HG03432 (cell line): ENCODE data around the gene ABCA8.
"Not testable (repeated sequence)": the region's sequence is repeated elsewhere in the genome, so short reads cannot be mapped to it uniquely, and the experiment has no call there.

ENCODE experiments used
- ATAC-seq: cut with Tn5 transposase; IDR thresholded peaks from one replicate; pipeline ENCODE4 v1.9.1; 2021; ENCODE audit warnings: mild to moderate bottlenecking, moderate library complexity; ENCODE audit not compliant: unreplicated experiment

The ABCA8 gene

DNA sequence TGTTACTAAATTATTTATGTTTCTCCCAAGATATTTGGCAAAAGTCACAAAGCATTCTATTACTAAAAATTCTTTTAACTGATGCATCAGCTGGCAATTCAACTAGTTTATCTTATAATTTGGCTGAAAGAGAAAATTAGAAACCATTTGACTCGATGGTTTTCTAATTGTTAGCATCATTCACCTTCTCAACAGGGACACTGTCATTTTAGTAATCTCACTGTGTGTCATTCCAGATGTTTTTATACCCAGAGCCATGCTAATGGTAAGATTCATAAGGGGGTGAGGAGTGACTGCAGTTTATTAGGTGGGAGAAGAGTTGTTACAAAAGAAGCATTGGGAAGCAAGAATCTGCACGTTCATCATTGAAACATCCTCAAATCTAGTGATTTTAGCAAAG is 124.9 kb downstream of the ABCA8 start:
- ATAC-seq = no peak

DNA sequence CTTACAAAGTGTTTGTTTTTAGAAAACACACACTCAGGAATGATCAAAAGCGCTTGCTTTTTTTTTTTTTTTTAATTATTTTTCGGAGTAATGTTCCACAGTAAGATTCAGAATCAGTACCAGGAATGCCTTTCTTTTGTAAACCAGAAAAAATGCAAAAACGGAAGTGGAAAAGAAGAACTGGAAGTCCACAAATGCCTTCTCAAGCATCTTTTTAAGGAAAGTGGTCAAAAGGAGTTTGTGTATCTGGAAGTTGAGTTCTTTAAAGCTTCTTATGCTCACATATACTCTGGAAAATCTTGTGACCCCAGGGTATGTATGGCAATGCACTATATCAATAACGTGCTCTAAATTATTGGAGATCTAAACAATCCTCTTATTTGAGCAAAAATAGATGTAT is 126.0 kb downstream of the ABCA8 start:
- no peak for ATAC-seq

DNA sequence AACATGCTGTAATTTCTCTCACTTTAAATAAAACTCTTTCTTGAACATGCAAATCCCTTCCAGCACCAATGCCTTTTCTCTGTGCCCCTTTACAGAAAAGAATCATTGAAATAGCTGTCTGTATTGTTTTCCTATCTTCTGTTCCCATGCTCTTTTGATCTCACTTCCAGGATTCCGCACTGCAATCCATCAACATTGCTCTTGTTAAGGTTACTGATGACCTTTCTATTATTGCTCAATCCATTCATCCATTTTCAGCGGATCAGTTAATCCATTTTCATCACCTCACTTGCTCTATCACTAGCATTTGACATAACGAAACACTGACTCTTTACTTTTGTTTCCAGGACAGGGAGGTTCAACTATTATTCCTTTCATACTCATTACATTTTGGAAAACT is 130.5 kb downstream of the ABCA8 start:
- ATAC-seq = no peak

DNA sequence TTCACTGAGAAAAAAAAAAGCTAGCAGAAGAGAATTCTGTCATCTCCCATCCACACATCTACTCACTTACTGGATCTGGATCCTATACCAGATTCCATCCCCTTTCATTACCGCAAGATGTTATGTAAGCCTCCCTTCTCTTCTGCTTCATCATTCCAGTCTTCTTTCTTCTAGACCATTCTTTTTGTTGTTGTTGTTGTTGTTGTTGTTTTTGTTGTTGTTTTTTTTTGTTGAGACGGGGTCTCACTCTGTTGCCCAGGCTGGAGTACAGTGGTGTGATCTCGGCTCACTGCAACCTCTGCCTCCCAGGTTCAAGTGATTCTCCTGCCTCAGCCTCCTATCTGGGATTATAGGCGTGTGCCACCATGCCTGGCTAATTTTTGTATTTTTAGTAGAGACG is 131.0 kb downstream of the ABCA8 start:
- not testable (repeated sequence) for ATAC-seq

DNA sequence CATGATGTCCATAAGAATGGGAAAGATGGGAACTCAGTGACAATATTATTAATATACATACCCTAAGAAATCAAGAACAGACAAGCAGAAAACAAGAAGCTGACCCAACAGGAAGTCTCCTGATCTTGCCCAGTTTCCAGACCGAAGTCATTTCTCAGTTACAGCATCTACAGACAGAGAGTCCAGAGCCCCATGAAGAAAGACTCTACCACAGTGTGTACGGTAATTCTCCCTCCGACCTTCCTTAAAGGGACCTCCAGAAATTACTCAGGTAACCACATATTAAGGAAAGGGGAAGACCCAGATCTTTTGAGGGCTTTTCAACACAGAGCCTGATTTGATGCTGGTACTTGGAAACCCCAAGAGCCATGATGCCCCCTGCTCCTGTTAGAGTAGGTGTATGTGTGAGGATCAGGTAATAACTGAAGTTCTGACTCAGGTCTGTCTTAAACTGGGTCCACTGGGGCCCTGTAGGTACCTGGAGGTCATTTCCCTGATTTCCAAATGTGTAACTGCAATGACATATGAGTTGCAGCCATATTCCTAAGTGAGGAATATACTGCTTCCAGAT is 132.4 kb downstream of the ABCA8 start:
- ATAC-seq = no peak

DNA sequence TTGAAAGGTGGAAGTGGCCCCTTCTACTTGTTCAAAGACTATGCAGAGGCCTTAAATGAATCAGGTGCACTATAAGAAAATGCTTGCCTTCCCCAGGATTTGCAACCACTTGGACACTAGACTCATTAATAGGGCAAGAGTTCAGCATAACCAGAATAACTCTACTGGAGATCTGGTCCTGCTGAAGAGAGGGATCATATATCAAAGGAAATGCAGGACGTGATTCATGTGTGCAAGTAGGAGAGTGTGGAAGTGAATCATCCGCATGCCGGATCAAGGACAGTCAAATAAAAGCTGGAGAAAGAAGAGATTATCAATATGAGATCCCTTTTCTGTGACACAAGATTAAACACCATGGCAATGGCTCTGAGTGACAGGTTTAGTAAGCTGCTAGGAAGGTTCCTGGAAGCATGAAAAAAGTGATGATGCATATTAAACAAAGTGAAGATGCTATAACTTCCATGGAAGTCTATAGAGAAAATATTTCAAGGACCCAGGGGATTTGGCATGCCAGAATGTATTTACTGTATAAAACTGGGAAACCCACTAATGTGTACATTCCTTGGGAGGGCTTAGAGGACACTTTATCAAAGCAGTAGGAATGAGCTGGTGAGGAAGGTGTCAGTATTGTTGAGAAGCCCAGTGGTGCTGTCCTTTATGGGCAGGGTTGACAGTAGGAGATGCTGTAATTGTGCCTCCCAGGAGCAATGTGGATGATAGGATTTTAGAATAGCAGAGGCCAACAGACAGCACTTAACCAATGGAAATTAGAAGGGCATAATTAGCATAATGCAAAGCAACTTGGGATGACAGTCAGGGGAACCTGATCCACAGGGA is 133.1 kb downstream of the ABCA8 start:
- ATAC-seq = no peak

DNA sequence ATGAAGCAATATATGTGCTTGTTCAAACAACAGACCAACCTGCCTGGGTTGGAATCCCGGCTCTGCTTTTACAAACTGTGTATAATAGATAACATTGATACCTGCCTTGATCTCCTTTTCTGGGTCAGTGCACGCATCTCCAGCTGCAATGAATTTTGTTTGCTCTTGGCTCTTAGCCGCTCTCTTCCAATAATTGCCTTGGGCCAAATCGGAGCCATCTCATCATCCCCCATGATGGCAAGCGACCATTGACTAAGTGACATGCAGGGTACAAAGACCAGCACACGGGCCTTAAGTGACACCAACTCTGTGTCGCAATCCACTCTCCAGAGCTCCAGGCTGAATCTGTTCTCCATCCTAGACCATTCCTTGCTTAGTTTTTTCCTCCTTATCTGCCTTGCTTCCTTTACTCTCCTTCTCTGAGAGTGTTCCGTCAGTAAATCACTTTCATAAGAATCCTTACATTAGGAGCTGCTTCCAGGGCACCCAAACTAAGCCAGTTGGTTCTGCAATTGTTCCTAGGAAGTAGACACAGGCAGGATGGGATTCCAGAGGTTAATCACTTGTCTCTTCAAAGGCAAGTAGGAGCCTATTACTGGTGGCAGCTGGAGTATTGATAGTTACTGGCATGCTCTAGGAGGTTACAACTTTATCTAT is 134.2 kb downstream of the ABCA8 start:
- ATAC-seq = no peak

DNA sequence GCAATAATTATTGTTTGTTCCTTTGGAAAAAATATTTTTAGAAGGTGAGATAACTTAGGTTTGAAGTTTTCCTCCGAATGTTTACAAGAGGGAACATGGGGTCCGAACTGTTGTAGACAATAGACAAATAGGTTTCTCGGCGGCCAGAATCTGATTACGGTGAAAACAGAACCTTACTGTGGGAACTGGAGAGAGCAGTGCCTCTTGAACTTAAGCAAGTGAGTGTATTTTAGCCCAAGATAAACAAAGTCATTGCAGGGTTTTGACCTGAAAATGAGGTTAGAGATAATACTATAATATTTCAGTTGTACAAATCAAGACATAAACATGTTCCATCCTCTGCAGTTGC is 134.7 kb downstream of the ABCA8 start:
- ATAC-seq = no peak

DNA sequence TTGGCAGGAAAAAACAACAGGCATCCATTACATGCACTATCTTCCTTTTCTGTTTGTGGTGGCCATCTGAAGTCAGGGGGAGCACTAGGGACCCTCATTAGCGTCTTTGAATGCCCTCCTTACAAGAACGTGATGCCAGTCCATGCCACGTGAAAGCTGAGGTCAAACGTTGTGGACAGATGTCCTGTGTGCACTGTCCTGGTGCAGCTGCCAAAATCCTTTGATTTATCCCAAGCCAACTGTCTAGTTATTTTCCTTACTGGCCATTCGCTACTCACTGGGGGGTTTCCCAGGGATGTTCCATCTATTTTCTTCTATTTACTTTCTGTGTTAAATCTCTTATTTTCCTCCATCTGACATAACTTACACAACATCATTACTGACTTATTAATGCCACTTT is 135.7 kb downstream of the ABCA8 start:
- ATAC-seq = no peak
